Stimulated activated CD8-positive, alpha-beta memory T cell treated with anti-CD3 and anti-CD28 coated beads, Interleukin-7, amount 100 ng/mL, for 1 hour (primary cell): Measurements from ENCODE around the gene CARF.

Source experiments
- DNase-seq, 2 donors: peaks; one replicate each; pipeline ENCODE4 v3.0.0-alpha.2; 2020; ENCODE audit warnings: low read depth in 2 of 2

Gene CARF

DNA sequence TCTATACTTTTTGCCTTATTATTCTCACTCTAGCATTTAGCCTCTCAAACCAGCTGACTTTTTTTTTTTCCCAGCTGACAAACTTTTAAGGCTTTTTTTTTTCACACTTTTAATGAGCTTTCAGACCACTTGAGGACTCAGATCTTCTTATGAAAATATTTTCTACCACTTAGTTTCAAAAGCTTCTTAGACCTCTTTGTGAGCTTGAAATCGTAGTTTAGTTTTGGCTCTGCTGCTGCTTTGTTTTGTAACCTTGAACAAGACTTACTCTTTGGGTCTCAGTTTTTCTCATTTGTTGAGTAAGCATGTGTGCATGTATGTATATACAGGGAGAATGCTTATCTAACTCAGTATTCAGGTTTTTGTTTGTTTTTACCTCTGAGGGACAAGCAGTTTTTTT is 106.1 kb downstream of the CARF start:
- no peak for DNase-seq

GRCh38 chr2:203019142-203019541 is 107.1 kb downstream of the CARF start:
- no peak for DNase-seq

DNA sequence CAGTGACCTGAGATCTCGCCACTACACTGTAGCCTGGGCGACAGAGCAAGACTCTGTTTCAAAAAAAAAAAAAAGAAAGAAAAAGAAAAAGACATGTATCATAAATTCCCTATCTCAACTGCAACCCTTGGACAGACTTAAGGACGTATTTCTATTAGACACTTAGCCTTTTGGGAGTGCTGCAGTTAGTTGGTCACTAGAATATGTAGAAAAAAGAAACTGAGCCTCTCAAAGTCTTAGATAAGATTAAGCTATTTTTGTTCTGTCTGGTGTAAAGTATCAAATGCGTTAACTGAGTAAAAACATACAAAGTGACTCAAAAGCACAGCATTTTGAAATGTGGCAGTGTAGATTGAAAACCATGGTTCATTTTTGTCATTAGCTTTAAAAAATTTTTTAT is 109.9 kb downstream of the CARF start:
- no peak for DNase-seq

DNA sequence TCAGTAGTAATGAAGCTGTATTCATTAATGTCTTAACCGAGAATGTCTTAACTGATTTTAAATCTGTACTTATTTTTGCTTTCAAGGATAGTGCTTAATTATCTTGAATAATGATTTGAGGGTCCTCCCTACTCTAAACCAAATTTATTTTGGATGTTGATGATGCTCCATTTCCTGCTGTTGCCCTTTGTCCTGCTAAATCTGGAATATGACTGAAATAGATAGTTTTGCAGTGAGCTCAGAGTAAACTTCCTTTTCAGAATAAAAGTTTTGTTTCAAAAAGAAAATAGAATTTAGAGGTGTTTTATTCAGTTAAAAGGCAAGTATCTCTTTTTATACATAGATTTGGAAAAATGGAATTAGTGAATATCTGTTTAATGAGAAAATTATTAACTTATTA is 110.7 kb downstream of the CARF start:
- DNase-seq, result no peak

DNA sequence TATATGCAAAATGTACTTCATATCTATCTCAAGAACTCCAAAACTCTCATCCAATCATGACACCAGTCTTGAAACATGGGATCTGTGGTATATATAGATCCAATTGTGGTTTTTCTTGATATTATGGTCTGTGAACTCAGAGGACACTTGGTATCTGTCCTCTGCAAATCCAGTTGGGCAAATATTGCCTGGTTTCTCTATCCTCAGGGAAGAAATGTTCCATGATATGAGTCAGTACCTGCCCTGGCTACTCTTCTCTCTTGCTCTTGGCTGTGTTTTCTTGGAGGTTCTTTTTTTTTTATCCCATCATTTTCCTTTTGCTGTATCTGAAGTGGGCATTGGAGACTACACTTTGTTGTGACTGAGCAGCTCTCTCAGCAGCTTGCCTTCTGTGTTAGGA is 113.5 kb downstream of the CARF start:
- DNase-seq, result no peak

GRCh38 chr2:203030545-203030944 is 118.5 kb downstream of the CARF start:
- no peak for DNase-seq

GRCh38 chr2:203030991-203031390 is 118.9 kb downstream of the CARF start:
- no peak for DNase-seq

DNA sequence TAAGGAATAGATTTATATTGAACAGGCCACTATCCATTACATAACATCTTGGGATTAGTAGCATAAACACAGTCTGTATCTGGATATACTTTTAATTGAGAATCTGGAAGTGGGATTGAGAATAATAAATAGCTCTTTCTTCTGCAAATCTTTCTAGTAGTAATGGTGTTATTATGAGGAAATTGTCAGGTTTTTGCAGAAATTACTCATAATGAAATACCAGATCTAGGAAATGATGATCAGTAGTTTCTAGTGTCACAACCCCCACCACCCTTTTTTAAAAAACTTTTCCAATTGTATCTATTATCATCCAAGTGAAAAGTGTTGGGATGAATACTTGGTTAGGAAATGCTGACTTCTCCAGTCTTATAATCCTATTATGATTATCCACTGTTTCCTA is 121.3 kb downstream of the CARF start:
- no peak for DNase-seq

DNA sequence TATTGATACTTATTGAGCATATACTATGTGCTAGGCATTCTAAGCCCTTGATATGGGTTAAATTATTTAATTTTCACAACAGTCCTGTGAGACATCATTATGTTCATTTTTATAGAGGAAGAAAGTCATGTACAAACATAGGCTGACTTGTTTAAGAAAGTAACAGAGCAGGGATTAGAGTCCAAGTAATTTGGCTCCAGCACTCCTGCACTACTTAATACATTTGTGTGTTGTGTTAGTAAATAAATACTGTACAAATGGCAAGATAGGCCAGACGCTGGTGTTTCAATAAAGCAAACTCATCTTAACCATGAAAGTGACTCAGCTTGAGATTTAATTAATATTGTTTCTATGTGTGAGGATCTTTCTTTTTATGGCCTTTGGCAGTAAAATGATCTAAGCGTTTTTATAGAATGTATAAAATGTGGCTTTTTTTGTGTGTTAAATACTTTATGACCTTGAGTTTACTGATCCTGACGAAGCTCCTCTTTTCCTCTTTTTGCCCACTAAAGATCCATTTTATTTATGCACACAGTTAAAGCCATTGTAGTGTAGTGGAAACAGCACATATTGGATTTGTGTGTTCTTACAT is 123.9 kb downstream of the CARF start:
- DNase-seq, result no peak
